Measurements from ENCODE around the gene PRKAR1A. TPM values are rescaled to one million over a fixed set of nuclear protein-coding genes. Genes with fewer than 3 reads are reported as not detected.

PRKAR1A gene
- total RNA-seq, 4 donors from 2014 or later = 63.4 to 197 (median 88.9) TPM

DNA sequence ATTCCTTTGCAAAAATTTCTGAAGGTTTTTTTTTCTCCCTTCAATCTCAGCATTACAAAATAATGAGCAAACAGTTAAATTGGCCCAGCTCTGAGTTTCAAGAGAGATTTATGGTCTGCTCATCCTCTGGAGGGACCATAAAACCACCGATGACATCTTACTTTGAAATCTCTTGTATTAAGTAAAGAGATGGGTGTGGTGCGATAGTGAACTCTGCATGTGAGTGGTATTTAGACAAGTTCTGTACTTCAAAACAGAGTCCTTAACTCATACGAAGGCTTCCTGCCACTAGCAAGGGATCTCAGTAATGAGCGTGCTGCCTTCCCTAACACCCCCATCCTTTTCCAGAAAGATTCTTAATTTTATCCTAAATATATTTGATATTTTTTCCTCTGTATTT is 86.9 kb downstream of the PRKAR1A start:
- H3K4me1 ChIP-seq = peaks cover 0 to 18% (median 5%) of the 10 kb centered on the region in 4 donors
- H3K27ac ChIP-seq = peak overlapping the region in 2 of 4 donors; percentile 59 to 63
- peaks cover 0 to 19% of the 10 kb centered on the region in 2 donors for H3K27me3 ChIP-seq
- H3K9me3 ChIP-seq = no peaks in the 10 kb centered on the region
- no peak for DNase-seq
- peak overlapping the region in 2 of 4 donors; percentile 46 to 52 for H3K4me3 ChIP-seq
- H3K36me3 ChIP-seq = no peaks in the 10 kb centered on the region
- TF ChIP-seq, protein P1, sequence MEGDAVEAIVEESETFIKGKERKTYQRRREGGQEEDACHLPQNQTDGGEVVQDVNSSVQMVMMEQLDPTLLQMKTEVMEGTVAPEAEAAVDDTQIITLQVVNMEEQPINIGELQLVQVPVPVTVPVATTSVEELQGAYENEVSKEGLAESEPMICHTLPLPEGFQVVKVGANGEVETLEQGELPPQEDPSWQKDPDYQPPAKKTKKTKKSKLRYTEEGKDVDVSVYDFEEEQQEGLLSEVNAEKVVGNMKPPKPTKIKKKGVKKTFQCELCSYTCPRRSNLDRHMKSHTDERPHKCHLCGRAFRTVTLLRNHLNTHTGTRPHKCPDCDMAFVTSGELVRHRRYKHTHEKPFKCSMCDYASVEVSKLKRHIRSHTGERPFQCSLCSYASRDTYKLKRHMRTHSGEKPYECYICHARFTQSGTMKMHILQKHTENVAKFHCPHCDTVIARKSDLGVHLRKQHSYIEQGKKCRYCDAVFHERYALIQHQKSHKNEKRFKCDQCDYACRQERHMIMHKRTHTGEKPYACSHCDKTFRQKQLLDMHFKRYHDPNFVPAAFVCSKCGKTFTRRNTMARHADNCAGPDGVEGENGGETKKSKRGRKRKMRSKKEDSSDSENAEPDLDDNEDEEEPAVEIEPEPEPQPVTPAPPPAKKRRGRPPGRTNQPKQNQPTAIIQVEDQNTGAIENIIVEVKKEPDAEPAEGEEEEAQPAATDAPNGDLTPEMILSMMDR (IDR thresholded peaks at IDR 0.05) = no peak
- TF ChIP-seq POLR2A (IDR thresholded peaks at IDR 0.05) = no peak

DNA sequence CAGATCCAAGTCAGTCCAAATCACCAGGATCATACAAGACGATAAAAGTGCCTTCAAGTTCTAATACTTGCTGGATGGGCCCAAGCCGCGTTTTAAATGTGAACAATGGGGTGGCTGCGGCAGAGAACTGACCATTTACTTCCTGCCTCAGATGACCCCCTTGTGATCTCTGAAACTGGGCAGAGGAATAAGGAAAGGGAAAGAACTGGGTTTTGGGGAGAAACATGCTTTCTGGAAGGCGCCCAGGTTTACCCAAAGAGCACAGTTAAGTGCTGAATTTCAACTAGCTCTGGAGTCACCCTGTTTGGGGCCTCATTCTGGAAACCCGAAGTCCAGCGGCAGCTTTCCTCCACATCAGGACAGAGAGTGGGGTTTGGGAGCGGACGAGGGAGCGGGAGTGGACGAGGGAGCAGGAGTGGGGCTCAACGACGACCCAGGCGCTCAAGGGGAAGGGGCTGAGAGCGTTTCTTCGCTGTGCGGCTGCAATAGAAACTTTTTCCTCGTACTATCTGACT is 87.4 kb downstream of the PRKAR1A start:
- Histone ChIP-seq H3K9me3 (no peaks in the 10 kb centered on the region), H3K27me3 (peaks cover 0 to 19% of the 10 kb centered on the region in 2 donors), H3K4me1 (peaks cover 0 to 18% (median 5%) of the 10 kb centered on the region in 4 donors), H3K27ac (peak overlapping the region; percentile 22 to 63 (median 58)), H3K4me3 (peak overlapping the region; percentile 37 to 52 (median 42)), H3K36me3 (no peaks in the 10 kb centered on the region)
- DNase-seq = no peak
- TF ChIP-seq, protein P1 (IDR thresholded peaks at IDR 0.05) = no peak
- TF ChIP-seq POLR2A (IDR thresholded peaks at IDR 0.05) = no peak

DNA sequence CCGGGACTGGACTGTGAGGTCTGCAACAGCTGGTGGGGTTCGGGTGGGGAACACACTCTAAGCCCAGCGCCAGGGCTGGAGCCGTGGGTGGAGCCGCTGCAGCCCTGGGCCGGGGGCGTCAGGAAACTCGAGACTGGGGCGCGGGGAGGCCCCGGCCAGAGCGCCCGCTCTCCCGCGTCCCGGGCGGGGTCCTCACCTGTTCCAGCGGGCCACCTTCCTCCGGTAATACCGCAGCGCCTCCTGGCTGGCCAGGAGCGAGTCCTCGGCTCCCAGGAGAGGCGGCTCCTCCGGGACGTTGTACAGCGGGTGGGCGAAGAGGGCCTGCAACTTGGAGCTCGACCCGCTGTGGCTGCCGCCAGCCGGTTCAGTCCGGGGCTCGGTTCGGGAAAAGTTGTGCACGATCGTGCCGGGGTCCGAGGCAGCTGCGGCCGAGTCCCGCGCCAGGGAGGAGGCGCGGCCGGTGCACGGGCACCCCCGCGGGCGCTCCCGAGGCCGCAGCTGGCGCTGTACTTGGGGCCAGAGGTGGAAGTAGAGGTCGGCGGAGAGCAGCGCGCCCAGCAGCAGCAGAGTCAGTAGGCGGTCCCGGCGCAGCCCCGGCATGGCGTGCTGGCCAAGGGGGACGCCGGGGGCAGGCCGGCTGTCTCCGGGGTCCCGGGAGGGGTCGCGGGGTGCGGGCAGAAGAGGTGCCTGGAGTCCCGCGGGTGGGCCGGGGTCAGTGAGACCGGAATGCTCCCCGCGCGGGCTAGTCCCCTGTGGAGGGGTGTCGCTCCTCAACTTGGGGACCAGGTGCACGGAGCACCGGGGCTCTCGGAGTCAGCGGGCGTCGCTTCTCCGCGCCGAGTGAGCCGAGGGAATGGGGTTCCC is 88.1 kb downstream of the PRKAR1A start:
- Histone ChIP-seq H3K27me3 (peaks cover 0 to 19% of the 10 kb centered on the region in 2 donors), H3K4me1 (peaks cover 0 to 18% (median 5%) of the 10 kb centered on the region in 4 donors), H3K9me3 (no peaks in the 10 kb centered on the region), H3K4me3 (peak overlapping the region; percentile 37 to 52 (median 42)), H3K27ac (peak overlapping the region; percentile 22 to 63 (median 58)), H3K36me3 (no peaks in the 10 kb centered on the region)
- DNase-seq = peak in 1 of 3 donors; percentile 50
- TF ChIP-seq, protein P1 (IDR thresholded peaks at IDR 0.05) = no peak
- no peak for TF ChIP-seq POLR2A (IDR thresholded peaks at IDR 0.05)

Other genes starting within 250 kb of the PRKAR1A start
- gene SLC16A6, start 221.3 kb upstream of the PRKAR1A start, total RNA-seq = 1 to 10 TPM in 2 of 4 donors, not detected in 2; 1.1 to 1.7 TPM
- 10 to 100 TPM in 1 of 4 donors, 1 to 10 TPM in 2, under 1 TPM in 1; 0.70 to 29.7 (median 2.0) TPM for gene ARSG, start 220.9 kb upstream of the PRKAR1A start, total RNA-seq
- 10 to 100 TPM; 34.7 to 95.7 (median 44.4) TPM for gene WIPI1, start 54.9 kb upstream of the PRKAR1A start, total RNA-seq
- gene FAM20A, start 88.9 kb downstream of the PRKAR1A start, total RNA-seq = 1 to 10 TPM in 3 of 4 donors, not detected in 1; 2.4 to 3.5 (median 2.5) TPM

All from Peyer's patch (tissue), 4 donors.